Measurements from ENCODE around the gene TSHZ3. TPM values are rescaled to one million over a fixed set of nuclear protein-coding genes. Genes with fewer than 3 reads are reported as not detected.

The TSHZ3 gene
- total and polyA plus RNA-seq, 2 of the 8 experiments (the other 6 are each of a cell fraction or from before 2014, with no cell fraction given), result 3.1 to 12.3 TPM

- no peak for TF ChIP-seq CHD7 (IDR thresholded peaks at IDR 0.05; ENCODE audit: insufficient replicate concordance, low read length)
- no peak for TF ChIP-seq KDM5A (IDR thresholded peaks at IDR 0.05; ENCODE audit: low read length)
- TF ChIP-seq TBP (IDR thresholded peaks at IDR 0.05; ENCODE audit: low read depth, low read length), result no peak
- TF ChIP-seq ZNF274 (IDR thresholded peaks at IDR 0.05; ENCODE audit: borderline replicate concordance, extremely low read depth, low read length), result no peak
- TF ChIP-seq GTF2F1 (IDR thresholded peaks at IDR 0.05; ENCODE audit: borderline replicate concordance, low read depth, low read length), result no peak
- no peak for TF ChIP-seq EGR1 (IDR thresholded peaks at IDR 0.05; ENCODE audit: borderline replicate concordance, low read depth, low read length)
- no peak for TF ChIP-seq TEAD4 (IDR thresholded peaks at IDR 0.05; ENCODE audit: low read depth, low read length)
- TF ChIP-seq HDAC2 (IDR thresholded peaks at IDR 0.05; ENCODE audit: borderline replicate concordance in 1 of 2, low read depth in 2 of 2, low read length in 2 of 2), result no peak
Measured at GRCh38 chr19:31280287-31281006, 68.8 kb downstream of the TSHZ3 start (continued).
